ENCODE measurements around the gene BDP1.

DNA sequence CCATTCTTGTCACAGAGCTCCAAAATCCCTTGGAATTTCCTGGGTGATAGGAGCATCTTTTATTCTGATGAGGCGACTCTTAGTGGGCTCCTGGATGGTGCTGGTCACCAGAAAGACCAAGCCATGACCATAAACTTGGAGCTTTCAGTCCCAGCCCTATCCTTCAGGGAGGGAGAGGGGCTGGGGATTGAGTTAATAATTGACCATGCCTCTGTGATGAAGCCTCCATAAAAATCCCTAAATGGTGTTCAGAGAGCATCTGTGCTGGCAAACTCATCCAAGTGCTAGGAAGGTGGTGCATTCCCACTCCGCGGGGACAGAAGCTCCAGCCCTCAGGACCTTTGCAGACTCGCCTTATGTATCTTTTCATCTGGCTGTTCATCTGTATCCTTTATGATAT is 160.4 kb downstream of the BDP1 start:
- TF ChIP-seq GATA3 (IDR thresholded peaks at IDR 0.05; ENCODE audit: low read depth, low read length) (no peak), GATA2 (IDR thresholded peaks at IDR 0.05; ENCODE audit: low read depth, low read length) (no peak)

Measured in SH-SY5Y (cell line).